ENCODE results near the gene PRKRA.
"Not testable (repeated sequence)": the region's sequence is repeated elsewhere in the genome, so short reads cannot be mapped to it uniquely, and the experiment has no call there.

The PRKRA gene

DNA sequence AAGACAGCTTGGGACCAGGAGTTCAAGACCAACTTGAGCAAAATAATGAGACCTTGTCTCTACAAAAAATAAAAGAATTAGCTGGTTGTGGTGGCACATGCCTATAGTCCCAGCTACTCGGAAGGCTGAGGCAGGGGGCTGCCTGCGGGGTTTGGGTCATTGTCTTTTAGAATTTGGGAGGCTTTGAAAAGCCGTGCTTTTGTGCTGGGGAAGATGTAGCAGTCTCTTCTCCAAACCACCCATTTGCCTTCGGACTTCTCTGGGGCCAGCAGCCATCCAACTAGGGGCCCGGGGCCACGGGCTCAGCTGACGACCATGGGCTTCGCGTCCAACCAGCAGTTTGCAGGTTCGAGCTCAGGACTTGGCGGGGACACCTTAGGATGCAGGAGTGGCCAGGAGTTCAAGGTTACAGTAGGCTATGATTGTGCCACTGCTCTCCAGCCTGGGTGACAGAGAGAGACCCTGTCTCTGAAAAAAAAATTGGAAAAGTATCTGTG lies 6.5 kb upstream of the PRKRA start:
- no peak for DNase-seq (ENCODE audit: low read depth, low spot score)

DNA sequence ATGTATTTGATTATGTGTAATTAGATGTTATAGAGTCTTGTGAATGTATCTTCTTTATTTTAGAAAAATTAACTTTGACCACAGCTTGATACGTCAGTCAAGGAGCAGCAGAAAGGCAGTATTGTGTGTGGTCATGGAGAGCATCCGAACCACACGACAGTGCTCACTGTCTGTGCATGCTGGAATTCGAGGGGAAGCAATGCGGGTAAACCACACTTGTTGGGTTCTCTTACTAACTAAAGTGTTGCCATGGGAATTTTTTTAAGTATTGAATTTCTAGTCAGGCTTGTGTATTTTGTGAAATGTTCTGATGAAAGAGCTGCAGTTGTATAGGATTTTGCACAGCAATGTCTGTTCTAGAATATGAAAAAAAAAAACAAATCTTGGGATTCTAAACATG lies 5.0 kb upstream of the PRKRA start:
- DNase-seq (ENCODE audit: low read depth, low spot score) = no peak

DNA sequence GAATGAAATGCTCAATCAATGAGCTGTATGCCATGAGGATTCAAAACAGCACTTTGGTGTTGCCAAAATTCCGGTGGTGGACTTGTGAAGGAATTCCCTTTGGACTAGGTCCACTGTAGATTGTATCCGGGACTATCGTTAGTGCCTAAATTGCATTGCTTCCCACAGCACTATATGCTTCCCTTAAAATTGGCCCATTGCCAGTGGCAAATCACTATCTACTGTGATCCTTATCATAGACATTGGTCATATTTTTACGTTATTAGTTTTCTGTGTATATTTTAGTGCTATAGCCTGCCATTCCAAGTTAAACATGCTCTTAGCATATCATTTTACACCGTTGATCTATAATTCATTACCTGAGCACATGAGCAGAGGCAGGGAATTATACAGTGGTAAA lies 1.9 kb upstream of the PRKRA start:
- DNase-seq (ENCODE audit: low read depth, low spot score) = no peak

DNA sequence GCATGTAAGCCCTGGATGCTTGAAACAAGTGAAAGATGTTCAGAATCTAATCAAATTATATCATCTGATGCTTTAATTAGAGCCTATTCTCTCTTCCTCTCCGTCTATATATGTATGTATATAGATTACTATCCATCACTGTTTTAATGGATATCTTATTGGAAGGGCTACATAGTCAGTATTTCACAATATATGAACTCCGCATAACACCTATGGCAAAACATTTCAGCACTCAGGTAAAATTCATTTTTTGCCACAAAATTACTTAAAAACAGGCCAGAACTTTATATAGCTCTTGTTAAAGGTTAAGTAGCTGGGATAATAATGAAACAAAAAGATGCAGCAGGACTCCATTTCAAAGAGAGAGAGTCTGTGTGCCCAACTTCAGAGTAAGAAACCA lies 1.4 kb upstream of the PRKRA start:
- no peak for DNase-seq (ENCODE audit: low read depth, low spot score)

DNA sequence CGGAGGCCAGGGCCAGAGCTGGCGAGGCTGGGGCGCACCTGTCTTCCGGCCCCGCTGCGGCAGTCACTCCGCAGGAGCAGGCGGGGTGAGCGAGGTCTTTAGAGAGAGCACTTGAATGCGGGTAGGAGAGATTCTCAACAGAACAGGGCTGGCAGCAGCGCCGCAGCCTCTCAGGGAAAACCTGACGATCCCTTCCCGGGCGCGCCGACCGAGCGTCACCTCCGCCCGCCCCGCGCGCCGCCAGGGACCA lies 526 bp downstream of the PRKRA start:
- DNase-seq (ENCODE audit: low read depth, low spot score) = no peak

DNA sequence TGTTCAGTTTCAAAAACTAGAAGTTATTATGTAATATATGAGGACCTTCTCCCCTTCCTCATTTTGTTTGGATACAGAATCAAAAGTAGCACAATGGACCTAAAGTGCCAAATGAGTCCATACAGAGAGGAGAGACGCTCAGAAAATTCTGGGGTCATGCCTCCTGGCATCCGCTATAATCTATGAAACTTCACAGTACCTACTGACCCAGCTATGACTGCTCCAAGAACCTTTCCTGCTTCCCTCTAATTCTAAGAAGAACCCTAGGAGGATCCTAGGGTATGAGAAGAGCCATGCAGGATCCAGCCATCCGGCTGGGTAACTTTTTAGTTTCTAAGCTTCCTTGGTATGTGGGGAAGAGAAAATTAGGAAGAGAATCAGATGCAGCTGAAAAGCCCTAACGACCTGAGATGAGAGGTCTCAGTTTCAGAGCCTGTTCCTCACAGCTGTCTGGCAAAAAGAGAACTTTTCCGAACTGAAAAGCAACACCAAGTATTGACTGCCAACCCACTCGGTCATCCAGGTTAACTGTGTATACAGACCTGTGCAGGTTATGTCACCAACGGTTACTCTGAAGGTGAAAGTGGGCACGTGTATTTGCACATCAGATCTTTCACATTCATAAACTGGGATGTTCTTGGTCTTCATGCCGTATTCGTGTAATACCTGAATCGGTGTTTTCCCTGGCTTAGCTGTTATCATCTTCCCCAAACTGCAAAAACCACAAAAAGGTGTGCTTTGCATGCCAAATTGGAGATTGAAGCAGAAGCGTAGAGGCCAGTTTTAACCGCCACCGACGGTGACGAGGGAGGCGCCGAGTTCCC lies 1.1 kb downstream of the PRKRA start:
- no peak for DNase-seq (ENCODE audit: low read depth, low spot score)

DNA sequence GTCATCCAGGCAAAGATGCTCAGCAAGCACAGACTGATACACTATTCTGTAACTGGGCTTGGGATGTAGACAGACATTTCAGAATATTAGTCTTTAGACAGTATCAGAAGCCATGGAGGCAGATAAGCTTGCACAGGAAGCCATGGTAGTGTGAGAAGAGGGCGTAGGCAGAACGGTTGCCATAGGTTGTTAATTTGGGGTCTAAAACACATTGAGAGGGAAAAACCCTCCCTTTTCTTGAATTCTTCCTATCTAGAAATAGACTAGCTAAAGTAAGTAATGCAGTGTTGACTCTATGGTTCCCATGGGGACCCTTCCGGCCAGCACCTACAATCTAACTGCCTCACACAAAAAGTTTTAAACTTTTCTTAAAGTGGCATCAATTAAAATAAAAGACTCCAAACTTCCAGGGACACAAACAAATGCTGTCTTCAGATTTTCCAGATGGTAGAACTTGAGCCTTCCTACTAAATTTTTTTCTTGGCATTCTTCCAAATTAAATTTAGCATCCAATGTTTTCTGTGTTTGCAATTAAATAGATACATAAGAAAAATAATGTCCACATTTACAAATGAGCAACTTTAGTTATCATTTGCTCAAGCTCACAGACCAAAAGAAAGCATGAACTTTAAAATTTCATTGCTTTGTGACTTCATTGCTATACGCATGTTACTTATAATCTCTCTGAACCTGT lies 1.9 kb downstream of the PRKRA start:
- no peak for DNase-seq (ENCODE audit: low read depth, low spot score)

DNA sequence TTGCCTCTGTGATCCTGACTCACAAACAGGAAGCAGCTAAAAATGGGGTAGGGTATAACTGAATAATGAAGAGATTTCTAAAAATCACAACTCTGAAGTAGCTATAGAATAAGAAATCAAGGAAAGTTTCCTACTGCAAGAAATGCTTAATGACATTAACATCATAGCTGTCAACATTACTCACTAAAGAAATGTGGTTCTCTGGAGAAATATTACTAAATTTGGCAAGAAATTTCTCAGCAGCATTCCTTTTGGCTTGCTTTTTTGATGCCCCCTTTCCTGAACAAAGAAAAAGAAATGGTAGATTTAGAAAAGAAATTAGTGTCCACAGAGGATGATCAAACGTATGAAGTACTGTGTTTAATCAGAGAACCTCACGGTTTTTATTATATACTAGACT lies 9.5 kb downstream of the PRKRA start:
- DNase-seq (ENCODE audit: low read depth, low spot score) = no peak

DNA sequence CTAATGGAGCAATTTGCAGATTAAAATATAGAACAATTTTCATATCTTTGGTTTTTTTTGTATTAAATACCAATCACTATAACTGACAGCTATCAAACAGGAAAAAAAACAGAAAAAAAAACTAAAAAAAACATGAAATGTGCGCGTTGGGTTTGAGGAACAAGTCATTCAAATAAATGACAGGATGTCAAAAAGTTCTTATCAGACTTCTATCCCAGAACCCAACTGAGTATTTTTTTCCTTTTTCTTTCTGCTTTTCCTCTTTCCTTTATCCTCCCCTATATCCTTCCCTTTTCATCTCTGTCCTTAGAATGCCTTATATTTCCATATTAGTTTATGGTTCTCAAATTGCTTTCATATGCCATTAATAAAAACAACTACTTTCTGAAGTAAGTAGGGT lies 14.3 kb downstream of the PRKRA start:
- no peak for DNase-seq (ENCODE audit: low read depth, low spot score)

DNA sequence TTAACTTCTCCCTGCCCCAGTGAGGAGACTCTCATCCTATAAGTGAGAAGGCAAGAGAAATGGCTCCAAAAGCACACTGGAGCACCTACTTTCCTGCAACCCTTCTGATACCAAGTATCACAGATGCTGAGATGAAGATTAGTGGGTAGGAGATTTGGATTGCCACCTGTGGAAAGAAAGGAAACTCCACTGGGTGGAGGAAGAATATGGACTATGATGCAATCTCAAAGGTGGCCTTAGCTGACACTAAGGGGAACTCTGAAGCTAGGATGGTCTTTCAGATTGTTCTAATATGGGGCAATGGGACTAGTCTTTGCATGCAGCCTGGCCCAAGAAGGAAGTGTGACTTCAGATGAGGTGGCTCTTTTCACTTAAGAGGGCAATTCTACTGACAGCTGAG lies 21.6 kb downstream of the PRKRA start:
- DNase-seq (ENCODE audit: low read depth, low spot score) = no peak

DNA sequence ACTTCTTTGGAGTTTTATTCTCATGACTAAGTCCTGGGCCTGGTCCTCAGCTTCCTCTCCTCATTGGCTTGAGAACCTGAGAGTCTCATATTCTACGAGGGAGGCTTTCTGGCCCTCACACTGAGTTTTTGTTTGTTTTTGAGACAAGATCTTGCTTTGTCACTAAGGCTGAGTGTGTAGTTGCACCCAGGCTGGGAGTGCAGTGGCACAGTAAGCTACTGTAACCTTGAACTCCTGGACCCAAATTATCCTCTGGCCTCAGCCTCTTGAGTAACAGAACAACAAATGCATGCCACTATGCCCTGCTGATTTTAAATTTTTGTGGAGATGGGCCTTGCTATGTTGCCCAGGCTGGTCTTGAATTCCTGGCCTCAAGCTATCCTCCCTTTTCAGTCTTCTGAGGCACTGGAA lies 22.6 kb downstream of the PRKRA start:
- no peak for DNase-seq (ENCODE audit: low read depth, low spot score)

DNA sequence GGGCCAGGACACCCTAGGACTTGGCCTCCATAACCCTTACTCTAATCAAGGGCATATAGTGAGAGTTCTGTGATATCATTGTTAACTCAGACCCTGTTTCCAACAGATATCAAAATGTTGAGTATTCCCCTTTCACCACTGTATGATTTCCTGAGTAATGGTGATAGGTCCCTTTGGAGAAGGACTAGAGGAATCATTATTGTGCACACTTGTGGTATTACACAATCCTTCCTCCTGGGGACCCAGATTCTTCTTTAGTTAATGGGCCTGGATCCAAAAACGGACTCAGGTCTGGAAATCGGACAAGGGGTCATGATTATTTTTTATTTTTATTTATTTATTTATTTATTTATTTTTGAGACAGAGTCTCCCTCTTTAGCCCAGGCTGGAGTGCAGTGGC lies 23.5 kb downstream of the PRKRA start:
- DNase-seq (ENCODE audit: low read depth, low spot score) = no peak

DNA sequence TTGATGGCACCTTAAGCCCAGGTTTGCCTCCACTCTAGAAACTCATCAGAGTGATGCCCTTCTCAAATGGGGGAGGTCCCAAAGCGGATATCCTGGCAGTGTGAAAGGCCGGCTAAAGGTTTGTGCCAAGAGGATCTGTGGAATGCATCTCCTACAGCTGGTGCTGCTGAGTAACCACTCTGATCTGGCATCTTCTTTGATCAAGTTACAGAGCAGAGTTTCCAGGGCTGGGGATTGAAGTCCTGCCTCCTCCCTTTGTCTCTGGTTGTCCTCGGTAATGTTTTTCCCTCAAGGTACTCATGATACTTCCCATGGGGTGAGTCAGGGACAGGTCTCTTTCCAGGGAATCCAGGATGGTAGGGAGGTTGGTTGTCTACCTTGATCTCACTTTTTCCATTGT lies 24.6 kb downstream of the PRKRA start:
- DNase-seq (ENCODE audit: low read depth, low spot score) = no peak

DNA sequence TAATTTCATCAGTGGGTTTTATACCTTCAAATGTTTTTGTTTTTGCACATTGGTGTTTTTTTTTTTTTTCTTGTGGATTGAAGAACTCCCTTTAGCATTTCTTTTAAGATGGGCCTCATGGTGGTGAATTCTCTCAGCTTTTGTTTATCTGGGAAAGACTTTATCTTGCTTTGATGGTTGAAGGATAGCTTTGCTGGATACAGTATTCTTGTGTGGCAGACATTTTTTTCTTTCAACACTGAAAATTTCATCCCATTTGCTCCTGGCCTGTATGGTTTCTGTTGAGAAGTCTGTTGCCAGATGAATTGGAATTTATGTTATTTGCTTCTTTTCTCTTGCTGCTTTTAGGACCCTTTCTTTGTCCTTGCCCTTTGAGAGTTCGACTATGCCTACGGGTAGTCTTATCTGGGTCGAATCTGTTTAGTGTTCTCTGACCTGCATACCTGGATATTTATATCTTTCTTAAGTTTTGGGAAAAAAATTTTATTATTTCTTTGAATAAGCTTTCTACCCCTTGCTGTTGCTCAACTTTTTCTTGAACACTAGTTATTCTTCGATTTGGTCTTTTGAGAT lies 25.6 kb downstream of the PRKRA start:
- no peak for DNase-seq (ENCODE audit: low read depth, low spot score)

DNA sequence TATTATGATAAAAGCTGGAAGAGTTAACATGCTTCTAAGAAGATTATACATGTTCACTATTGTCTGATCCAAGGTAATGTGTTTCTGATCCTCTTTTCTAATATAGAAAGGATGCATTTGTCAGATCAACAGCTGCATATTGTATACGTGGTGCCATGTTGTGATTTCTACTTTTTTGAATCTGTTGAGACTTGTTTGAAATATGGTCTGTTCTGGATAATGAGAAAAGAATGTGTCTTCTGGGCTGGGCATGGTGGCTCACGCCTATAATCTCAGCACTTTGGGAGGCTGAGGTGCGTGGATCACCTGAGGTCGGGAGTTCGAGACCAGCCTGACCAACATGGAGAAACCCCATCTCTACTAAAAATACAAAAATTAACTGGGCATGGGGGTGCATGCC lies 27.2 kb downstream of the PRKRA start:
- not testable (repeated sequence) for DNase-seq (ENCODE audit: low read depth, low spot score)

DNA sequence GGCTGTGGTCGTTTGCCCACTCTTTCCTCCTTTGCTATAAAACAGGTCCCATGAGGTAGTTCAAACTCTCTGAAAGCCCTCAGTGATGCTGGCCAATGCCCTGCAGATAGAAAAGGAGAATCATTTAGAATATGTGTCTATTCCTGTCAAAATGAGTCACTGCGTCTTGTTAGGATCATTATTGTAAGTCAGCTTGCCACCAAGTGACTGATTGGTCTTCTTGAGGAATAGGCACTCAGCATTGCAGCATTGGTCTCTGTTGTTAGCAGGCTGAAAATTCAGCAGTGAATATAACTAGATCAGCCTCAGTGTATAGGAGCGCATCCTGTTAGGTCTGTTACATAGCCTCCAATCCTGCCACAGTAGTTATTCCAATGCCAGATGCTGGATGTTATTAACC lies 28.9 kb downstream of the PRKRA start:
- no peak for DNase-seq (ENCODE audit: low read depth, low spot score)

DNA sequence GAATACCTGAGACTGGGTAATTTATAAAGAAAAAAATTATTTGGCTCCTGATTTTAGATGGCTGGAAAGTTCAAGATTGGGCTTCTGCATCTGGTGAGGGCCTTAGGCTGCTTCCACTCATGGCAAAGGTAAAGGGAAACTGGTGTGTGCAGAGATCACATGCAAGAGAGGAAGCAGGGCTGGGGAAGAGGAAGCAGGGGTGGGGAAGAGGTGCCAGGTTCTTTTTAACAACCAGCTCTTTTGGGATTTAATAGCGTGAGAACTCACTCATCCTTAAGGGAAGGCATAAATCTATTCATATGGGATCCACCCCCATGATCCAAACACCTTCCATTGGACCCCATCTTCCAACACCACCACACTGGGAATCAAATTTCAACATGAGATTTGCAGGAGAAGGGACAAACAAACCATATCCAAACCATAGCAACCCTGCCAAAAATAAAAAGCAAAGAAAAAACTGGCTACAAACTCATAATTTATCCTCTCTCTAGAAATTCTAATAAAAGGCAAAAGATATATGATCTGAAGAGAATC lies 30.4 kb downstream of the PRKRA start:
- no peak for DNase-seq (ENCODE audit: low read depth, low spot score)

DNA sequence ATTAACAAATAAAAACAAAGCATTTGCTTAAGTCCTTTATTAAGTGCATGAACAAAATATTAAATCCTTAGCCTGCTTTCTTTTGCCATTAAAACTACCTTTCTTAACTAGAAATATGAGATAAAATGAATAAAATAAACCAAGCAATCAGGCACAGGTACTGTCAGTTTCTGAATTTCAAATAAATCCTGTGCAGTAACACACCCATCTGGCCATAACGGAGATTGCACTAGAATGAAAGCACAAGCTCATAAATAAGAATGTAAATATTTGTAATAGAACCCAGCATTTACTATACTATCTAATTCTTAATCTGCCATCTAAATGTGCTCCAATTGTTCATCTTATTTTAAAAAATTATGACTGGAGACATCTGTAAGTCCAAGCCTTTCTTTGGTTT lies 31.9 kb downstream of the PRKRA start:
- DNase-seq (ENCODE audit: low read depth, low spot score) = no peak

DNA sequence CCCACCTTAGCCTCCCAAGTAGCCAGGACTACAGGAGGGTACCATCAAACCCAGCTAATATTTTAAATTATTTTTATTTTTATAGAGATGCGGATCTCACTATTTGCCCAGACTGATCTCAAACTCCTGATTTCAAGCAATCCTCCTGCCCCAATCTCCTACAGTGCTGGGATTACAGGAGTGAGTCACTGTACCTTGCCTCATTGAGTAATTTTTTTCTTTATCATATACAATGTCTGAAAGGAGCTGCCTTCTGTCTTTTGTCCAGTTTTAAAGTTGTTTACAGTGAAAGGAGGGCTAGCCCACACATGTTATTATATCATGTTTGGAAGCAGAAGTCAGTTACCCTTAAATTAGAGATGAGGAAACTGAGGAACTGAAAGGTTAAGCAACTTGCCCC lies 32.5 kb downstream of the PRKRA start:
- no peak for DNase-seq (ENCODE audit: low read depth, low spot score)

DNA sequence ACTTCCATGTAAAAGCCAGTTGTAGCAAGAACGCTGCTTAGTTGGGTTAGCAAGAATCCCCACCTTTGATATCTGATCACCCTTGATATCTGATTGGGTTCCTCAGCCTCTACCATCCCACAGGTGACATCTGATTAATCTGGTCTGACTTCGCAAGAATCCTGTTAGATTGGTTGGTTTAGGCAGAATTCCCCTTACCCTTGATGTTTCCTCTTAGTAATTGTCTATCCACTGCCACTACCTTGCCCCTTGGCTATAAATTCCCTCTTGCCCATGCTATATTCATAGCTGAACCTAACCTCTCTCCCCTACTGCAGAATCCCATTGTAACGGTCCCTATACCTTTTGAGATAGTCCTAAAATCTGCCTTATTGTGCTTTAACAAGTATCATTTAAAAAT lies 33.1 kb downstream of the PRKRA start:
- DNase-seq (ENCODE audit: low read depth, low spot score) = no peak

DNA sequence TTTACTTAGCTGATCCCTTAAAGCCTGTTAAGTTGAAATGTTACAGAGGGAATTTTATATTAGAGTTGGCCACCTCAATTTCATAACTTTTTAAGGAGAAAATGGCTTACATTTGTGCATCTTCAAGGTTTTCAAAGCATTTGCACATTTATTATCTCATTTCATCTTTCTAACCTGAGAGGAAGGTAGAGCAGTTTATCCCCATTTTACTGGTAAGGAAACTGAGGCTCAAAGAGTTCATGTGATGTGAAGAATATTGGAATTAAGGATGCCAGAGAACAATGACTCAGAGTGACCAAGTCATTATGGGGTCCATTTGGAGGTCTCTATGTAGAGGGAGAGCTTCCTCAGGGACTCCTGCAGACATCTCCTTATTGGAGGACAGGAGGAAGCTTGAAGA lies 35.0 kb downstream of the PRKRA start:
- DNase-seq (ENCODE audit: low read depth, low spot score) = no peak

DNA sequence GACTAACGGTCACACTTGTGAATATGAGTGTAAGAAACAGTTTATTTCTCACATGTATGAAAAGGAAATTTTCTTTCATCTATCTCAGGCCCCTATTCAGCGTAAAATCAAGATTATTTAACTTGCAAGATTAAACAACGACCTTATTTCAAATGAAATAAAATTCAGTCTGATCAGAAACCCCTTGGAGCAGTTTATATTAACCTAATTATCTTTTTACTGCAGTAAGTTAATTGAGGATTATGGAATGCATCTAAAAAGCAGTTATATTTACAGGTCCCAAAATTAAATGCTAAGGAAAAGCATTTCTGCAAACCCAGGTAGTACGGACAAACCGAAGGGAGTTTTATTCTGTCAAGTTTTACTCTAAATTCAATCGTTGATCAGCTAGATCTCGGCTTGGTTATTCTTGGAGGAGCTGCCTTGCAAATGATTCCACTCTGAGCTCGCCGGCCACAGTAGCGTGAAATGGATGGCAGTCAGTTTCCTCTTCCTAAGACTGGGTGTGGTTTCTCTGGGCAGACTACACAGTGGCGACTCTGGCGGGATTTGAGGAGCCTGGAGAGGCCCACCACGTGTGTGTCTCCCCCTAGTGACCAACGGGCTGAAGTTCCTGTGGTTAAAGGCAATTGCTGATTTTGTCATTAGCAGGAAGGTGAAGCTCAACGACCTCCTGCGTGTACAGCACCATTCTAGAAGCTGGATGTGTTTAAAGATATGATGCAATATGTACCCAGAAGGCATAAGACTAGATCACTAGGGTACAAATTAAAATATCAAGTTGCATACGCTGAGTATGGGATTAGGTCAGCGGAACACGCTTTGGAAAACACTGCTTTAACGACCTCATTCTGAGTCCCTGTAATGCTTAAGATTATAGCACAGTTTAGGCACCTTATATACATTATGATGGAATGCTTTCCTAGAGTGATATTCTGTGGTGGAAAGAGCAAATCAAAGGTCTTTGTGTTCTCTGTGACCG lies 36.4 kb downstream of the PRKRA start:
- DNase-seq (ENCODE audit: low read depth, low spot score) = peak; percentile 51

Data from activated naive CD8-positive, alpha-beta T cell treated with anti-CD3 and anti-CD28 coated beads, Interleukin-2, amount 50 U/mL, for 16 hours (primary cell).